OCI-LY3 (cell line): ENCODE measurements around the gene DROSHA.

Experiments used
- H2AFZ ChIP-seq: fragments of 200-600, 300-600 bp; shearing (Covaris generic); 2 replicates; pipeline ENCODE4 v1.6.0; 2014; ENCODE audit warnings: antibody characterized with exemption, low read depth, low read length
- H3K27ac ChIP-seq: fragments of 200-600, 300-600 bp; sonication (generic); 2 replicates; pipeline ENCODE4 v1.5.1; 2014; ENCODE audit warnings: mild to moderate bottlenecking, low read length, moderate library complexity, mixed read lengths
- H3K27me3 ChIP-seq: fragments of 200-600, 300-600 bp; sonication (generic); 2 replicates; pipeline ENCODE4 v1.6.1; 2014; ENCODE audit warnings: low read depth, low read length, mixed read lengths
- H3K36me3 ChIP-seq: fragments of 200-600, 300-600 bp; sonication (generic); replicated peaks from 2 replicates; pipeline ENCODE3; 2014; ENCODE audit warnings: low read depth, low read length, mixed read lengths
- H3K4me1 ChIP-seq: fragments of 300-600, 200-600 bp; sonication (generic); 2 replicates; pipeline ENCODE4 v1.6.1; 2014; ENCODE audit warnings: low read length, mixed read lengths
- H3K4me2 ChIP-seq: fragments of 200-600, 300-600 bp; sonication (generic); 2 replicates; pipeline ENCODE4 v1.6.1; 2014; ENCODE audit warnings: low read length, mixed read lengths
- H3K4me3 ChIP-seq: fragments of 300-600, 200-600 bp; sonication (generic); 2 replicates; pipeline ENCODE4 v1.5.1; 2014; ENCODE audit warnings: antibody characterized with exemption, mild to moderate bottlenecking, low read length, moderate library complexity
- H3K79me2 ChIP-seq: fragments of 300-600, 200-600 bp; shearing (Covaris generic); 2 replicates; pipeline ENCODE4 v1.6.1; 2014; ENCODE audit warnings: mild to moderate bottlenecking, low read length, mixed read lengths
- H3K9ac ChIP-seq: fragments of 300-600, 200-600 bp; shearing (Covaris generic); 2 replicates; pipeline ENCODE4 v1.6.0; 2014; ENCODE audit warnings: mild to moderate bottlenecking, low read length, moderate library complexity
- H3K9me3 ChIP-seq: fragments of 200-600, 300-600 bp; shearing (Covaris generic); 2 replicates; pipeline ENCODE4 v1.6.1; 2014; ENCODE audit warnings: low read length, mixed read lengths; ENCODE audit not compliant: insufficient read depth
- H4K20me1 ChIP-seq: fragments of 200-600, 300-600 bp; sonication (generic); 2 replicates; pipeline ENCODE4 v1.6.1; 2016; ENCODE audit warnings: low read length, mixed read lengths; ENCODE audit not compliant: insufficient read depth
- CTCF ChIP-seq: fragments of 200-600, 300-600 bp; sonication (generic); IDR thresholded peaks from 2 replicates; pipeline ENCODE4 v1.5.1; 2014; ENCODE audit warnings: antibody characterized with exemption, low read length, low read depth
- EZH2phosphoT487 ChIP-seq: fragments of 200-600 bp; shearing (Covaris generic); IDR thresholded peaks from 2 replicates; pipeline ENCODE4 v1.6.1; 2018; ENCODE audit warnings: antibody characterized with exemption, mixed run types, low read depth

DROSHA gene

DNA sequence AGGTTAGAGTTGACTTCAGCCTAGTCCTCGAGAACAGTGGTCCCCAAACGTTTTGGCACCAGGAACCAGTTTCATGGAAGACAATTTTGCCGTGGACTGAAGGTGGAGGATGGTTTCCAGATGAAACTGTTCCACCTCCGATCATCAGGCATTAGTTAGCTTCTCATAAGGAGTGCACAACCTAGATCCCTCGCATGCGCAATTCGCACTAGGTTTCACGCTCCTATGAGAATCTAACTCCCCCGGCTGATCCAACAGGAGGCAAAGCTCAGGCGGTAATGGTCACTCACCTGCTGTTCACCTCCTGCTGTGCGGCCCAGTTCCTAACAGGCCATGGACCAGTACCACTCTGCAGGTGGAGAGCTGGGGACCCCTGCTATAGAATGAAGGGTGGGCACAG, 174.9 kb downstream of the DROSHA start:
- Histone ChIP-seq H3K4me2 (no peak overlapping the region), H3K36me3 (no peaks in the 10 kb centered on the region), H3K4me3 (no peak overlapping the region), H2AFZ (no peak overlapping the region), H3K9ac (no peak overlapping the region), H4K20me1 (no peaks in the 10 kb centered on the region), H3K27ac (no peak overlapping the region), H3K79me2 (no peaks in the 10 kb centered on the region), H3K27me3 (no peaks in the 10 kb centered on the region), H3K9me3 (no peaks in the 10 kb centered on the region), H3K4me1 (peaks cover 19% of the 10 kb centered on the region)
- TF ChIP-seq CTCF (no peak), EZH2phosphoT487 (no peak)

DNA sequence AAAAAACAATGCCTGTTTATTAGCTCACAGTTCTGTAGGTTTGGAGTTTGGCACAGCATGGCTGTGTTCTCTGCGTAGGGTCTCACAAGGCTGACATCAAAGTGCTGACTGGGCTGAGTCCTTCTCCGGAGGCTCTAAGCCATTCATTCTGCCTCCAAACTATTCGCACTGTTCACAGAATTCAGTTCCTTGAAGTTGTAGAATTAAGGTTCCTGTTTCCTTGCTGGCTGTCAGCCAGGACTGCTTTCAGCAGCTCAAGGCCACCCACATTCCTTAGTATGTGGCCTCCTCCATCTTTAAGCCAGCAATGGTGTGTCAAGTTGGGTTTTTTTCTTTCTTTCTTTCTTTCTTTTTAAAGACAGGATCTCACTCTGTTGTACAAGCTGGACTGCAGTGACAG, 176.6 kb downstream of the DROSHA start:
- H3K9ac ChIP-seq: no peak overlapping the region

More for the DNA sequence above, 176.6 kb downstream of the DROSHA start:
- Histone ChIP-seq H3K4me2 (no peak overlapping the region), H3K36me3 (no peaks in the 10 kb centered on the region), H3K27ac (no peak overlapping the region), H4K20me1 (no peaks in the 10 kb centered on the region), H3K79me2 (no peaks in the 10 kb centered on the region), H3K4me3 (no peak overlapping the region), H3K9me3 (no peaks in the 10 kb centered on the region), H3K4me1 (peaks cover 12% of the 10 kb centered on the region), H2AFZ (no peak overlapping the region), H3K27me3 (no peaks in the 10 kb centered on the region)
- no peak for TF ChIP-seq EZH2phosphoT487
- TF ChIP-seq CTCF: no peak
